ENCODE data around the gene LITAF. TPM values are rescaled to one million over a fixed set of nuclear protein-coding genes. Genes with fewer than 3 reads are reported as not detected.
A peak's percentile ranks its signal among the peaks of the same experiment; 100 is the strongest.

LITAF gene
- total RNA-seq, 3 donors from 2014 or later (not counting 1 experiment from before 2014, with no cell fraction given) = 584 to 772 (median 726) TPM

GRCh38 chr16:11570258-11570657 lies 16.5 kb downstream of the LITAF start:
- Mint-ChIP-seq H3K27ac (peak overlapping the region; percentile 97 to 98), H3K4me3 (peak overlapping the region; percentile 88), H3K36me3 (peaks cover 15% of the 10 kb centered on the region), H3K9me3 (no peaks in the 10 kb centered on the region), H3K27me3 (ENCODE audit: low read depth in 2 of 2) (no peaks in the 10 kb centered on the region), H3K4me1 (peaks cover 85 to 94% of the 10 kb centered on the region in 2 donors)
- Histone ChIP-seq H3K4me1 (ENCODE audit: control insufficient read depth, insufficient read depth, low read length) (peaks cover 95% of the 10 kb centered on the region), H3K27me3 (ENCODE audit: control insufficient read depth, insufficient read depth, low read length) (no peaks in the 10 kb centered on the region), H3K27ac (ENCODE audit: low read length) (peak overlapping the region; percentile 42), H3K36me3 (ENCODE audit: control insufficient read depth, insufficient read depth, low read length) (peaks cover 21% of the 10 kb centered on the region), H3K9me3 (ENCODE audit: control insufficient read depth, insufficient read depth, low read length) (no peaks in the 10 kb centered on the region), H3K4me3 (ENCODE audit: low read length) (no peak overlapping the region)
- WGBS (ENCODE audit: insufficient coverage) = 95% methylated on average over 6 of the region's 6 CpGs
- ATAC-seq (no peak), DNase-seq (no peak)
- TF ChIP-seq, protein P1, sequence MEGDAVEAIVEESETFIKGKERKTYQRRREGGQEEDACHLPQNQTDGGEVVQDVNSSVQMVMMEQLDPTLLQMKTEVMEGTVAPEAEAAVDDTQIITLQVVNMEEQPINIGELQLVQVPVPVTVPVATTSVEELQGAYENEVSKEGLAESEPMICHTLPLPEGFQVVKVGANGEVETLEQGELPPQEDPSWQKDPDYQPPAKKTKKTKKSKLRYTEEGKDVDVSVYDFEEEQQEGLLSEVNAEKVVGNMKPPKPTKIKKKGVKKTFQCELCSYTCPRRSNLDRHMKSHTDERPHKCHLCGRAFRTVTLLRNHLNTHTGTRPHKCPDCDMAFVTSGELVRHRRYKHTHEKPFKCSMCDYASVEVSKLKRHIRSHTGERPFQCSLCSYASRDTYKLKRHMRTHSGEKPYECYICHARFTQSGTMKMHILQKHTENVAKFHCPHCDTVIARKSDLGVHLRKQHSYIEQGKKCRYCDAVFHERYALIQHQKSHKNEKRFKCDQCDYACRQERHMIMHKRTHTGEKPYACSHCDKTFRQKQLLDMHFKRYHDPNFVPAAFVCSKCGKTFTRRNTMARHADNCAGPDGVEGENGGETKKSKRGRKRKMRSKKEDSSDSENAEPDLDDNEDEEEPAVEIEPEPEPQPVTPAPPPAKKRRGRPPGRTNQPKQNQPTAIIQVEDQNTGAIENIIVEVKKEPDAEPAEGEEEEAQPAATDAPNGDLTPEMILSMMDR (IDR thresholded peaks at IDR 0.05) = no peak
- intact Hi-C loops (cut with micrococcal nuclease) = no loop called here

GRCh38 chr16:11566398-11566797 lies 20.3 kb downstream of the LITAF start:
- 96% methylated on average over 8 of the region's 9 CpGs for WGBS (ENCODE audit: insufficient coverage)
- peak overlapping the region; percentile 10 for H3K27ac ChIP-seq (ENCODE audit: low read length)
- peaks cover 91% of the 10 kb centered on the region for H3K4me1 ChIP-seq (ENCODE audit: control insufficient read depth, insufficient read depth, low read length)
- peaks cover 19% of the 10 kb centered on the region for H3K36me3 ChIP-seq (ENCODE audit: control insufficient read depth, insufficient read depth, low read length)
- H3K27me3 Mint-ChIP-seq (ENCODE audit: low read depth in 2 of 2) = no peaks in the 10 kb centered on the region
- DNase-seq (peak in 1 of 2 donors; percentile 11), ATAC-seq (no peak)
- H3K36me3 Mint-ChIP-seq = peaks cover 15% of the 10 kb centered on the region
- peak overlapping the region; percentile 83 for H3K4me3 Mint-ChIP-seq
- peak overlapping the region; percentile 97 to 98 for H3K27ac Mint-ChIP-seq
- H3K27me3 ChIP-seq (ENCODE audit: control insufficient read depth, insufficient read depth, low read length) = no peaks in the 10 kb centered on the region
- TF ChIP-seq, protein P1 (IDR thresholded peaks at IDR 0.05) = no peak
- intact Hi-C loops (cut with micrococcal nuclease) = no loop called here
- H3K4me3 ChIP-seq (ENCODE audit: low read length) = no peak overlapping the region
- H3K9me3 Mint-ChIP-seq = no peaks in the 10 kb centered on the region
- H3K9me3 ChIP-seq (ENCODE audit: control insufficient read depth, insufficient read depth, low read length) = no peaks in the 10 kb centered on the region
- peaks cover 79 to 85% of the 10 kb centered on the region in 2 donors for H3K4me1 Mint-ChIP-seq

DNA sequence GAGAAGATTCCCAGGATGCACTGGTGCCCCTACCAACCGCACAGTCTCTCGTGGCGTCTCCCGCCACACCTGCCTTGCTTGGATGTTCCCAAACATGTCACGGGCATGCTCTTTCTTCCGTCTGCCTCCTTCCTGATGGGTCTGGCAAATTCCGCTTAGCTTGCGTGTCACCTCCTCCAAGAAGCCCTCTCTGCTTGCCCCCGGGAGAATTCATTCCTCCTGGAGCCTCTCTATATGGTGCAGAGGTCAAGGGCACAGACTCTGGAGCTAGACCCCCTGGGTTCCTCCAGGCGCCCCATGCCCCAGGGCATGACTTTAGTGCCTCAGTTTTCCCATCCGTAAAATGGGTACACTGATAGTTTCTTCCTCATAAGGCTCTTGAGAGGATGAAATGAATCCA lies 21.1 kb downstream of the LITAF start:
- H3K36me3 ChIP-seq (ENCODE audit: control insufficient read depth, insufficient read depth, low read length) = peaks cover 23% of the 10 kb centered on the region
- Mint-ChIP-seq H3K27ac (peak overlapping the region; percentile 97 to 98), H3K4me3 (peak overlapping the region; percentile 83), H3K36me3 (peaks cover 15% of the 10 kb centered on the region), H3K27me3 (ENCODE audit: low read depth in 2 of 2) (no peaks in the 10 kb centered on the region), H3K9me3 (no peaks in the 10 kb centered on the region), H3K4me1 (peaks cover 80 to 85% of the 10 kb centered on the region in 2 donors)
- 96% methylated on average over 11 of the region's 11 CpGs for WGBS (ENCODE audit: insufficient coverage)
- H3K4me3 ChIP-seq (ENCODE audit: low read length) = no peak overlapping the region
- ATAC-seq (no peak), DNase-seq (no peak)
- TF ChIP-seq, protein P1 (IDR thresholded peaks at IDR 0.05) = no peak
- H3K27me3 ChIP-seq (ENCODE audit: control insufficient read depth, insufficient read depth, low read length) = no peaks in the 10 kb centered on the region
- peaks cover 90% of the 10 kb centered on the region for H3K4me1 ChIP-seq (ENCODE audit: control insufficient read depth, insufficient read depth, low read length)
- H3K27ac ChIP-seq (ENCODE audit: low read length) = peak overlapping the region; percentile 10
- H3K9me3 ChIP-seq (ENCODE audit: control insufficient read depth, insufficient read depth, low read length) = no peaks in the 10 kb centered on the region
- intact Hi-C loops (cut with micrococcal nuclease) = no loop called here

All from natural killer cell (primary cell).